Kidney epithelial cell (primary cell): ENCODE measurements around the gene POSTN. TPM values are rescaled to one million over a fixed set of nuclear protein-coding genes. Genes with fewer than 3 reads are reported as not detected.

Experiments used
- DNase-seq: peaks from one replicate; pipeline ENCODE4 v3.0.0-alpha.2; 2010; ENCODE audit warnings: low read depth
- H3K27me3 ChIP-seq: 2 replicates; pipeline ENCODE4 v1.6.0; 2011; ENCODE audit warnings: low read length; ENCODE audit not compliant: control insufficient read depth, insufficient read depth
- H3K36me3 ChIP-seq: 2 replicates; pipeline ENCODE4 v1.5.1; 2011; ENCODE audit warnings: low read length; ENCODE audit not compliant: control insufficient read depth, insufficient read depth
- H3K4me3 ChIP-seq: 2 replicates; pipeline ENCODE4 v1.5.1; 2011; ENCODE audit warnings: low read depth, mild to moderate bottlenecking, control low read depth, low read length
- CTCF ChIP-seq: IDR thresholded peaks from 2 replicates; pipeline ENCODE4 v1.5.1; 2011; ENCODE audit warnings: mild to moderate bottlenecking, moderate library complexity, low read length, control low read depth, inconsistent platforms; ENCODE audit not compliant: insufficient read depth, poor library complexity, severe bottlenecking
- total RNA-seq: library from RNA; depleted of rRNA; stranded (reverse); fragments of >200 nt; gene quantifications from 2 replicates; pipeline ENCODE4 v1.2.3, GENCODE V29; 2015

Gene POSTN
- total RNA-seq, 1 donor from 2014 or later, result 22.2 TPM

- Histone ChIP-seq H3K27me3 (no peaks in the 10 kb centered on the region), H3K36me3 (no peaks in the 10 kb centered on the region)
- no peak for TF ChIP-seq CTCF
Measured at GRCh38 chr13:37587236-37587635, 11.3 kb downstream of the POSTN start.

GRCh38 chr13:37586164-37586563, 12.4 kb downstream of the POSTN start:
- no peak for TF ChIP-seq CTCF
- H3K27me3 ChIP-seq, result no peaks in the 10 kb centered on the region
- H3K4me3 ChIP-seq, result no peak overlapping the region
- H3K36me3 ChIP-seq, result no peaks in the 10 kb centered on the region
- DNase-seq, result no peak

More at GRCh38 chr13:37587236-37587635, 11.3 kb downstream of the POSTN start:
- DNase-seq, result no peak
- no peak overlapping the region for H3K4me3 ChIP-seq

- DNase-seq, result no peak
- Histone ChIP-seq H3K27me3 (no peaks in the 10 kb centered on the region), H3K4me3 (no peak overlapping the region), H3K36me3 (no peaks in the 10 kb centered on the region)
- TF ChIP-seq CTCF, result no peak
Measured at GRCh38 chr13:37585541-37585940, 13.0 kb downstream of the POSTN start.

GRCh38 chr13:37576601-37577000, 22.0 kb downstream of the POSTN start:
- DNase-seq, result no peak
- H3K27me3 ChIP-seq, result no peaks in the 10 kb centered on the region
- no peaks in the 10 kb centered on the region for H3K36me3 ChIP-seq
- H3K4me3 ChIP-seq, result no peak overlapping the region
- TF ChIP-seq CTCF, result no peak

GRCh38 chr13:37565425-37565824, 33.1 kb downstream of the POSTN start:
- no peak for TF ChIP-seq CTCF

GRCh38 chr13:37561031-37561430, 37.5 kb downstream of the POSTN start:
- Histone ChIP-seq H3K36me3 (no peaks in the 10 kb centered on the region), H3K27me3 (no peaks in the 10 kb centered on the region), H3K4me3 (no peak overlapping the region)
- DNase-seq, result no peak
- TF ChIP-seq CTCF, result no peak

More at GRCh38 chr13:37565425-37565824, 33.1 kb downstream of the POSTN start:
- no peaks in the 10 kb centered on the region for H3K27me3 ChIP-seq
- DNase-seq, result no peak
- H3K4me3 ChIP-seq, result no peak overlapping the region
- no peaks in the 10 kb centered on the region for H3K36me3 ChIP-seq
